ENCODE results near the gene C5AR1.

DNA sequence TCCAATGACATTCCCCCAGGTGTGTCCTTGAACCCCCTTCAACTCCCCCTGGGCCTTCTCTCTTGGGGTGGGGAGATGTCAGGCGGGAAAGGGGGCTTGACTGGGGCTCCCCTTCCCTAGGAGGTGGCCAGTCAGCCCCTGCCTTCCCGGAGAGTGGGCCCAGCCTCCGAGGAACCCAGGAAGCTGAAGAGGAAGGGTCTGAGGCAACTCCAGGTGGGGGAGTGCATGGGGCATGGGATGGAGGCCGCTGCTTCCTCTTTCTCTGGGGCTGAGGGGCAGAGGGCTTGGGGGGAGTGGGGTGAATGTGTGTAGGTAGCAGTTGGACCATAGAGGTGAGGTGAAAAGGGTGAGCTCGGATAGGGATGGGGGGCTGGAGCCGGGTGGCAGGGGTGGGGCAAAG, 37.7 kb upstream of the C5AR1 start:
- no peak for TF ChIP-seq EZH2phosphoT487 (IDR thresholded peaks at IDR 0.05; ENCODE audit: borderline replicate concordance, low read length)
- TF ChIP-seq, protein P1, sequence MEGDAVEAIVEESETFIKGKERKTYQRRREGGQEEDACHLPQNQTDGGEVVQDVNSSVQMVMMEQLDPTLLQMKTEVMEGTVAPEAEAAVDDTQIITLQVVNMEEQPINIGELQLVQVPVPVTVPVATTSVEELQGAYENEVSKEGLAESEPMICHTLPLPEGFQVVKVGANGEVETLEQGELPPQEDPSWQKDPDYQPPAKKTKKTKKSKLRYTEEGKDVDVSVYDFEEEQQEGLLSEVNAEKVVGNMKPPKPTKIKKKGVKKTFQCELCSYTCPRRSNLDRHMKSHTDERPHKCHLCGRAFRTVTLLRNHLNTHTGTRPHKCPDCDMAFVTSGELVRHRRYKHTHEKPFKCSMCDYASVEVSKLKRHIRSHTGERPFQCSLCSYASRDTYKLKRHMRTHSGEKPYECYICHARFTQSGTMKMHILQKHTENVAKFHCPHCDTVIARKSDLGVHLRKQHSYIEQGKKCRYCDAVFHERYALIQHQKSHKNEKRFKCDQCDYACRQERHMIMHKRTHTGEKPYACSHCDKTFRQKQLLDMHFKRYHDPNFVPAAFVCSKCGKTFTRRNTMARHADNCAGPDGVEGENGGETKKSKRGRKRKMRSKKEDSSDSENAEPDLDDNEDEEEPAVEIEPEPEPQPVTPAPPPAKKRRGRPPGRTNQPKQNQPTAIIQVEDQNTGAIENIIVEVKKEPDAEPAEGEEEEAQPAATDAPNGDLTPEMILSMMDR (IDR thresholded peaks at IDR 0.05; ENCODE audit: low read depth, low read length, poor library complexity, severe bottlenecking) = no peak

Data from DOHH2 (cell line).